Type B pancreatic cell (in vitro differentiated cells): ENCODE measurements around the gene CTNND2. TPM values are rescaled to one million over a fixed set of nuclear protein-coding genes. Genes with fewer than 3 reads are reported as not detected.

Experiments used
- DNase-seq: peaks from one replicate; pipeline ENCODE4 v3.0.0; 2021; ENCODE audit warnings: mixed read lengths; ENCODE audit not compliant: unreplicated experiment; ENCODE audit errors: extremely low spot score
- H3K27ac Mint-ChIP-seq: 2 replicates; pipeline ENCODE4 v1.8.0; 2021; ENCODE audit warnings: mild to moderate bottlenecking, mixed read lengths
- H3K27me3 Mint-ChIP-seq: 2 replicates; pipeline ENCODE4 v1.8.0; 2021; ENCODE audit warnings: mixed read lengths
- H3K36me3 Mint-ChIP-seq: 2 replicates; pipeline ENCODE4 v1.8.0; 2021; ENCODE audit warnings: mixed read lengths
- H3K4me1 Mint-ChIP-seq: one replicate; pipeline ENCODE4 v1.8.0; 2021; ENCODE audit warnings: mixed read lengths; ENCODE audit not compliant: unreplicated experiment
- H3K4me3 Mint-ChIP-seq: 2 replicates; pipeline ENCODE4 v1.8.0; 2021; ENCODE audit warnings: mild to moderate bottlenecking, mixed read lengths
- H3K9me3 Mint-ChIP-seq: 2 replicates; pipeline ENCODE4 v1.8.0; 2021; ENCODE audit warnings: mixed read lengths
- total RNA-seq: library from RNA; stranded (reverse); gene quantifications from 2 replicates; pipeline ENCODE4 v1.2.1, GENCODE V29; 2021; ENCODE audit warnings: low replicate concordance
- TF ChIP-seq, protein P1 (sequence below): fragments of 200-600 bp; sonication (generic); conservative IDR thresholded peaks from 2 replicates; pipeline ENCODE4 v1.5.0; 2021; ENCODE audit warnings: antibody characterized with exemption, mild to moderate bottlenecking

The CTNND2 gene
- total RNA-seq, 1 donor from 2014 or later = 49.5 TPM

DNA sequence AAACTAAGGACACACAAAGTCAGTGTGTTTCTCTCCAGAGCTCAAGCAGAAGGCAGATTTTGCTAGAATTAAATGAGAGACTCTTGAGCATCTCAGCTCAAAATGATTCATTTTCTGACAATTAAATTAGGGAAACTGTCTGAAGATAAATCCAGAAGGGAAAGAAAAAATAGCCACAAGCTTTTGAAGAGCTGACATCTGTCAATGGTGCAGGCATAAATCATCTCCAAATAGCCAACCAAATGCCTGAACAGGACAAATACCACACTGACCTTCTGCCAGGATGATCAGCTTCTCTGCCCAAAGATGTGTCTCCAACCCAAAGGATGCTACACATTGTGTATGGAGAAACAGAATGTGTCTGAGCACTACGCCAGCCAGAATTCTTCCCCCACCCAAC, 199.3 kb downstream of the CTNND2 start:
- TF ChIP-seq, protein P1, sequence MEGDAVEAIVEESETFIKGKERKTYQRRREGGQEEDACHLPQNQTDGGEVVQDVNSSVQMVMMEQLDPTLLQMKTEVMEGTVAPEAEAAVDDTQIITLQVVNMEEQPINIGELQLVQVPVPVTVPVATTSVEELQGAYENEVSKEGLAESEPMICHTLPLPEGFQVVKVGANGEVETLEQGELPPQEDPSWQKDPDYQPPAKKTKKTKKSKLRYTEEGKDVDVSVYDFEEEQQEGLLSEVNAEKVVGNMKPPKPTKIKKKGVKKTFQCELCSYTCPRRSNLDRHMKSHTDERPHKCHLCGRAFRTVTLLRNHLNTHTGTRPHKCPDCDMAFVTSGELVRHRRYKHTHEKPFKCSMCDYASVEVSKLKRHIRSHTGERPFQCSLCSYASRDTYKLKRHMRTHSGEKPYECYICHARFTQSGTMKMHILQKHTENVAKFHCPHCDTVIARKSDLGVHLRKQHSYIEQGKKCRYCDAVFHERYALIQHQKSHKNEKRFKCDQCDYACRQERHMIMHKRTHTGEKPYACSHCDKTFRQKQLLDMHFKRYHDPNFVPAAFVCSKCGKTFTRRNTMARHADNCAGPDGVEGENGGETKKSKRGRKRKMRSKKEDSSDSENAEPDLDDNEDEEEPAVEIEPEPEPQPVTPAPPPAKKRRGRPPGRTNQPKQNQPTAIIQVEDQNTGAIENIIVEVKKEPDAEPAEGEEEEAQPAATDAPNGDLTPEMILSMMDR = no peak
- H3K27me3 Mint-ChIP-seq = peaks cover 4% of the 10 kb centered on the region
- no peaks in the 10 kb centered on the region for H3K36me3 Mint-ChIP-seq
- H3K27ac Mint-ChIP-seq = no peak overlapping the region
- H3K4me1 Mint-ChIP-seq = no peaks in the 10 kb centered on the region
- H3K4me3 Mint-ChIP-seq = no peak overlapping the region
- H3K9me3 Mint-ChIP-seq = no peaks in the 10 kb centered on the region
- DNase-seq = no peak

DNA sequence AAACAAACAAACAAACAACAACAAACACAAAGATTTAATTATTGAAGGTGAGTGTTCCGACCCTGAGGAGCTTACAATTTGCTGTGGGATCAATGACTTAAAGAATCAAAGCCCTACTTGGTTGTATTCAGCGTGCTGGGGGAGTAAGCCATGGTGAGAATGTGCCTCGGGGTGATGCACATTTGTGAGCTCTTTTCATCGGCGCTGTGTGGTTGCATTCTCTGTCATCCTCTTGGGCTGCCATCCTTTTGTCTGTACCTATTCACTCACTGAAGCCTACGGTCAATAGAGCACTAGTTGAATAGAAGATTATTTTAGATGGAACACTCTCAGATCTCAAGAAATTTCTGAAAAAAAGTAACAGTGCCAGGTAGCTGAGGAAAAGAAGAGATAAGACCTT, 203.9 kb downstream of the CTNND2 start:
- Mint-ChIP-seq H3K4me1 (peaks cover 5% of the 10 kb centered on the region), H3K4me3 (no peak overlapping the region), H3K27me3 (peaks cover 4% of the 10 kb centered on the region), H3K36me3 (no peaks in the 10 kb centered on the region), H3K27ac (no peak overlapping the region), H3K9me3 (no peaks in the 10 kb centered on the region)
- TF ChIP-seq, protein P1 = no peak
- no peak for DNase-seq

DNA sequence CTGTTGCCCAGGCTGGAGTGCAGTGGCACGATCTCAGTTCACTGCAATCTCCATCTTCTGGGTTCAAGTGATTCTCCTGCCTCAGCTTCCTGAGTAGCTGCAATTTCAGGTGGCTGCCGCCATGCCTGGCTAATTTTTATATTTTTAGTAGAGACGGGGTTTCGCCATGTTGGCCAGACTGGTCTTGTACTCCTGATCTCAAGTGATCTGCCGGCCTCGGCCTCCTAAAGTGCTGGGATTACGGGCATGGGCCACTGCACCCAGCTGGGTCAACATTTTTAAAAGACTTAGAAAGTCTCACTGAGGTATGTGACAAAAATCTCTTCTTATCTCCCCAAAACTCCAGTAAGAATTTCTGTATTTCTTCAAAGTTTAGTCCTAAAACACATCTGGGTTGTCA, 211.6 kb downstream of the CTNND2 start:
- TF ChIP-seq, protein P1 = no peak
- no peaks in the 10 kb centered on the region for H3K4me1 Mint-ChIP-seq
- no peak for DNase-seq
- H3K27me3 Mint-ChIP-seq = no peaks in the 10 kb centered on the region
- no peaks in the 10 kb centered on the region for H3K36me3 Mint-ChIP-seq
- H3K27ac Mint-ChIP-seq = no peak overlapping the region
- no peaks in the 10 kb centered on the region for H3K9me3 Mint-ChIP-seq
- H3K4me3 Mint-ChIP-seq = no peak overlapping the region

DNA sequence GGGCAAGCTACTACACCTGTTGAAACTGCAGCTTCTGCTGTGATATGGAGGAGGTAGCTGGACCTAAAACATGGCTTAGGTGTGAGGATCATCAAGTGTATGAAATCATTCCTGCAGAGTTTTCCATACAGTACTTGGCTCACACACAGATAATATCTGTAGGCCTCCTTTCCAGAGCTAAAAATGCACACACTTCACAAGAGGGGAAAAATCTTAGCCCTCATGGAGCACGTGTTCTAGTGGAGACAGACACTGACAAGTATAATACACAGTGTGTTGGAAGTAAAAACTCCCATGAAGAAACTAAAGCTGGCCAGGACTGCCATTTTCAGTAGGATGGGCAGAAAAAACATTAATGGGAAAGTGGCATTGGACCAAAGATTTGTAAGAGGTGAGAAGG, 216.7 kb downstream of the CTNND2 start:
- TF ChIP-seq, protein P1 = no peak
- no peaks in the 10 kb centered on the region for H3K27me3 Mint-ChIP-seq
- H3K4me3 Mint-ChIP-seq = no peak overlapping the region
- H3K36me3 Mint-ChIP-seq = no peaks in the 10 kb centered on the region
- DNase-seq = no peak
- H3K9me3 Mint-ChIP-seq = no peaks in the 10 kb centered on the region
- H3K27ac Mint-ChIP-seq = no peak overlapping the region
- H3K4me1 Mint-ChIP-seq = no peaks in the 10 kb centered on the region

DNA sequence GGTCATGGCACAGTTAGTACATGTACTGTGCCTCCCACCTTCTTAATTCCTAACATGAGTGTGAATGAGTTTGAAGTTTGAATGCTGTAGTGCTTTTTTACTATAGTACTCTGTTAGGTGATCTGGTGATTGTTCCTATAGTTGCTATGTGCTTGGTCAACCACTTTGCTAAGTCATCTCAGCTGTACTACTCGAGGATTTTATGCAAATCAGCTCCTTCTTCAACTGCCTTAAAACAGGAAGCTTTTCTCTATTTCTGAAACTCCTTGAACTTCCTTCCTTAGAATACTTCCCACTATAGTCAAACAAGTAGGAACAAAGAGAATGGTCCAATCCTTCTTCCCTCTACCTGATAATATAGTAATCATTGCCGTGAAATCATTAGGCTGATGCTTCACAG, 219.6 kb downstream of the CTNND2 start:
- no peaks in the 10 kb centered on the region for H3K36me3 Mint-ChIP-seq
- DNase-seq = no peak
- no peak overlapping the region for H3K4me3 Mint-ChIP-seq
- no peaks in the 10 kb centered on the region for H3K27me3 Mint-ChIP-seq
- no peaks in the 10 kb centered on the region for H3K9me3 Mint-ChIP-seq
- H3K27ac Mint-ChIP-seq = no peak overlapping the region
- H3K4me1 Mint-ChIP-seq = no peaks in the 10 kb centered on the region
- TF ChIP-seq, protein P1 = no peak

DNA sequence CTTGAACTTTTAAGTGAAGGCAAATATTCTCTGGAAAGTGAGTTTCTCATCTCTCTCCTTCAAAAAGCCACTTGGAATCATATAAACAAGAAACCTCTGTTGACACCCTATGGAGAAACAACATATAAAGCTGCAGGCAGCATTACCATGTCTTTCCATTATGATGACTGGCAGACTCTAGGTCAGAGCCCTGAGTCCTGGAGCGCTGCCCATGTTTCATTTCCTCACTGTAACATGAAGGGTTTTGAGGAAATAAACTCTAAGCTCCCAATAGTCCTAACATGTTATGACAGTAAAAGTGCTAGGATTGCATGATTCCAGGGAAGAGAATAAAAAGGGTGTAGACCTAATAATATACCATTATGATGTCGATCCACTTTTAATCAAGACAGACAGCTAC, 220.6 kb downstream of the CTNND2 start:
- Mint-ChIP-seq H3K27ac (no peak overlapping the region), H3K36me3 (no peaks in the 10 kb centered on the region), H3K27me3 (no peaks in the 10 kb centered on the region), H3K9me3 (no peaks in the 10 kb centered on the region), H3K4me3 (no peak overlapping the region), H3K4me1 (no peaks in the 10 kb centered on the region)
- TF ChIP-seq, protein P1 = no peak
- DNase-seq = no peak
